ENCODE measurements around the gene CDK5.

DNA sequence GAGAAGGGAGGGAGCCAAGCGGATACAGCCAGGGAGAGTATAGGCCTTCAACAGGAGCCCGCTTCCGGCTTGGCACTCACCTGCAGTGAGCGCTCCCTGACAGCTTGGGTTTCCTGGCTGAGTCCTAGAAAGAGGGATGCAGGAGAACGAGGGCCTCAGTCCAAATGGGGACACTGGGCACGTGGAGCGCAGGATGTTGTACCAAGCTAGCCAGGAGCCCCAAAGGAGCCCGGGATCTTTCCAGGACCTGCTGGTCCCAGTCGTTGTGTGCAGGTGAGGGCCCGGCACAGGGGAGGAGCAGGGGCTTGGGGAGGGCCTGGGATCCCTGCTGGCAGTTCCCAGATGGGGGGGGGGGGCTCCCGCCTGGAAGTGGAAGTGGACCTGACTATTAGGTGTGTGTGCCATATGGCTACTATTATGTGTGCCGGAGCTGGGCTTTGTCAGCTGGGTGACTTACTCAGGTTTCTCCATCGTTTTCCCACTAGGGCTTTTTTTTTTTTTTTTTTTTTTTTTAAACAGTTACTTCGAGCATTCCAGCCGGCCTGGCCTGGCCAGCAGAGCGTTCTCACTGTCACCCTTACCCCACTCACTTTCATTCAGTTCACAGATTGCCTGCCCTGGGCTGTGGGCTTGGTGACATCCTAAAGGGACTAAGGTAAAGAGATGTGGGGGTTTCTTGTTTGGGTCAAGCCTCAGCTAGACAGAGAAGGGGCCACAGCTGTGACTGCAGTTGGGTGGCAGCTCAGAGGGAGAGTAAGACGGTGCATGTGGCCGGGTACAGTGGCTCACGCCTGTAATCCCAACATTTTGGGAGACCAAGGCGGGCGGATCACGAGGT, 32.4 kb upstream of the CDK5 start:
- TF ChIP-seq, protein P1, sequence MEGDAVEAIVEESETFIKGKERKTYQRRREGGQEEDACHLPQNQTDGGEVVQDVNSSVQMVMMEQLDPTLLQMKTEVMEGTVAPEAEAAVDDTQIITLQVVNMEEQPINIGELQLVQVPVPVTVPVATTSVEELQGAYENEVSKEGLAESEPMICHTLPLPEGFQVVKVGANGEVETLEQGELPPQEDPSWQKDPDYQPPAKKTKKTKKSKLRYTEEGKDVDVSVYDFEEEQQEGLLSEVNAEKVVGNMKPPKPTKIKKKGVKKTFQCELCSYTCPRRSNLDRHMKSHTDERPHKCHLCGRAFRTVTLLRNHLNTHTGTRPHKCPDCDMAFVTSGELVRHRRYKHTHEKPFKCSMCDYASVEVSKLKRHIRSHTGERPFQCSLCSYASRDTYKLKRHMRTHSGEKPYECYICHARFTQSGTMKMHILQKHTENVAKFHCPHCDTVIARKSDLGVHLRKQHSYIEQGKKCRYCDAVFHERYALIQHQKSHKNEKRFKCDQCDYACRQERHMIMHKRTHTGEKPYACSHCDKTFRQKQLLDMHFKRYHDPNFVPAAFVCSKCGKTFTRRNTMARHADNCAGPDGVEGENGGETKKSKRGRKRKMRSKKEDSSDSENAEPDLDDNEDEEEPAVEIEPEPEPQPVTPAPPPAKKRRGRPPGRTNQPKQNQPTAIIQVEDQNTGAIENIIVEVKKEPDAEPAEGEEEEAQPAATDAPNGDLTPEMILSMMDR (IDR thresholded peaks at IDR 0.05; ENCODE audit: insufficient read depth, low read depth, low read length) = no peak
- TF ChIP-seq EZH2 (IDR thresholded peaks at IDR 0.05; ENCODE audit: insufficient read depth, low read length) = no peak
